ENCODE results near the gene TEF. TPM values are rescaled to one million over a fixed set of nuclear protein-coding genes. Genes with fewer than 3 reads are reported as not detected.

The TEF gene
- polyA plus RNA-seq, 1 experiment = 13.7 TPM

GRCh38 chr22:41364233-41364632 lies 17.5 kb upstream of the TEF start:
- TF ChIP-seq CTCF (IDR thresholded peaks at IDR 0.05; ENCODE audit: low read depth, low read length) = no peak
- ChIA-PET CTCF (no interaction called here), POLR2A (interaction anchor here (0.7 to 4.6 kb wide), 2 partner anchors 17 to 137 kb away, joined by 6 to 63 read pairs; partner anchors contain the start of gene TEF)
- Histone ChIP-seq H3K4me3 (ENCODE audit: low read depth, low read length) (no peak overlapping the region), H3K27me3 (ENCODE audit: control insufficient read depth, insufficient read depth, low read length) (no peaks in the 10 kb centered on the region), H3K9me3 (ENCODE audit: control insufficient read depth, insufficient read depth, low read length) (peaks cover 7% of the 10 kb centered on the region), H3K27ac (ENCODE audit: low read depth, low read length) (no peak overlapping the region)
- DNase-seq (ENCODE audit: low read depth, low spot score) = no peak

DNA sequence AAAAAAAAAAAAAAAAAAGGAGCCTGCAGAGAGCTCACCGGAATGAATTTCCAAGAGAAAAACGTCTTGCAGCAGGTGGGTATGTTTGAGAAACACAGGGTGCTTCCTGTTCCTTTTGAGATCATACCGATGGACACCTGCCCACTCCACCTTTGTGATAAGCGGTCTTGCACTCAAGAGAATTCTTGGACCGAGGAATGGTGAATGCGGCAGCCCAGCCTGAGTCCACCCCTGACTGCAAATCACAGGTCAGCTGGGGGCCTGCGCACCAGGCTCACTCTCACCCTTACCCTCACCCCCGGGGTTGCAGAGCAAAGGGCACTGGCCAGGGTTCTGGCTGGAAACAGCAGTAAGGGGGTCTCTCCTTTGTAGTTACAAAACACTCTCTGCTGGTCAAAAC lies 16.8 kb upstream of the TEF start:
- POLR2A ChIA-PET = interaction anchor here (0.5 to 4.6 kb wide), 4 partner anchors 16 to 450 kb away, joined by 5 to 63 read pairs (median 6); partner anchors contain the start of gene TEF
- Histone ChIP-seq H3K9me3 (ENCODE audit: control insufficient read depth, insufficient read depth, low read length) (peaks cover 7% of the 10 kb centered on the region), H3K27me3 (ENCODE audit: control insufficient read depth, insufficient read depth, low read length) (no peaks in the 10 kb centered on the region), H3K27ac (ENCODE audit: low read depth, low read length) (no peak overlapping the region), H3K4me3 (ENCODE audit: low read depth, low read length) (no peak overlapping the region)
- no peak for DNase-seq (ENCODE audit: low read depth, low spot score)
- TF ChIP-seq CTCF (IDR thresholded peaks at IDR 0.05; ENCODE audit: low read depth, low read length) = no peak
- CTCF ChIA-PET = interaction anchor here (1.0 to 1.2 kb wide), 2 partner anchors 150 to 153 kb away, joined by 3 to 5 read pairs; no protein-coding TSS in a partner anchor

DNA sequence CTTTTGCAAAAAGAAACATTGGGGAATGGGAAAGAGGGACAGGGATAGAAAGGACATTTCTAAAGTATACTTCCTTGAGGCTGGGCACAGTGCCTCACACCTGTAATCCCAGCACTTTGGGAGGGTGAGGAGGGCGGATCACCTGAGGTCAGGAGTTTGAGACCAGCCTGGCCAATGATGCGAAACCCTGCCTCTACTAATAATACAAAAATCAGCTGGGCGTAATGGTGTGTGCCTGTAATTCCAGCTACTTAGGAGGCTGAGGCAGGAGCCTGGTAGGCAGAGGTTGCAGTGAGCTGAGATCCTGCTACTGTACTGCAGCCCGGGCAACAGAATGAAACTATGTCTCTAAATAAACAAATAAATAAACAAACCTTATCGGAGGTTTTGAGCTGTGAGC lies 16.3 kb upstream of the TEF start:
- CTCF ChIA-PET = interaction anchor here (0.8 to 1.2 kb wide), 4 partner anchors 13 to 152 kb away, joined by 3 to 5 read pairs (median 3); no protein-coding TSS in a partner anchor
- H3K27me3 ChIP-seq (ENCODE audit: control insufficient read depth, insufficient read depth, low read length) = no peaks in the 10 kb centered on the region

DNA sequence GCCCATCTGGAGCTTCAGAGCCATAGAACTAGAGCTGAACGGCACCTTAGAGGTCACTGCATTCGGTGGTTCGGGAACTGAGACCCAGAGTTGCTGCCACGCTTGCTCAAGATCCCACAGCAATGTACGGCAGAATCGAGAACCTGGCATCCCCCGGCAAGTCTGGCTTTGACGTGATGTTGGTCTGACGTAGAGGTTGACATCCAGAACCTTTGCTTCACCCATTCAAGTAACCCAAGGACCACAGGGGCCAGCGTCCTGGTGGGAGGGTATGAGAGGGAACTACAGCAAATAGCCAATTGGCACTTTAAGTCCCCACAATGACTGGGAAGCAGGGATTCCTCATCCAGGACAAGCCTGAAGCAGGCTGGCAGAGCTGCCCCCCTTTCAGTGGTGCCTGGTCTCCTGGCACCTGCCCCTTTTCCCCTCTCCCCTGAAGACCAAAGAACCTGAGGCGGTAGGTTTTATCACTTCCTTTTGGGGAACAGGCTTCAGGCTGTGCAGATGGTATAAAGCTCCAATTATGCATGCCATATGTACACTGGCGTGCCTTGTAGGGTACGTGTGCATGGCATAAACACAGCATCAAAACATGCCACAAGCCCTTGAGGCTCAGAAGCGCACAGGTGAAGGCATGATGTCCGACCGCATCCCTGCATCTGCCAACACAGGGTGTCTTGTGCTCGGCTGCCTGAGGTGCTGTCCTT lies 15.3 kb upstream of the TEF start:
- H3K9me3 ChIP-seq (ENCODE audit: control insufficient read depth, insufficient read depth, low read length) = peaks cover 4% of the 10 kb centered on the region; the same call in 1 of the 2 replicates
- 0 out of 2 replicates have a peak overlapping the region, but pooled peaks have one; percentile 20 for H3K4me3 ChIP-seq (ENCODE audit: low read depth, low read length)
- TF ChIP-seq CTCF (IDR thresholded peaks at IDR 0.05; ENCODE audit: low read depth, low read length) = no peak
- ChIA-PET POLR2A (interaction anchor here (0.5 to 4.6 kb wide), 10 partner anchors 11 to 82 kb away, joined by 3 to 63 read pairs (median 4); partner anchors contain the start of genes TEF and ZC3H7B), CTCF (interaction anchor here (0.8 to 1.6 kb wide), 4 partner anchors 11 to 161 kb away, joined by 3 to 5 read pairs (median 3); partner anchors contain the start of gene TEF)
- no peaks in the 10 kb centered on the region for H3K27me3 ChIP-seq (ENCODE audit: control insufficient read depth, insufficient read depth, low read length)
- no peak overlapping the region for H3K27ac ChIP-seq (ENCODE audit: low read depth, low read length)
- DNase-seq (ENCODE audit: low read depth, low spot score) = no peak

More for the DNA sequence above, 16.3 kb upstream of the TEF start:
- POLR2A ChIA-PET = interaction anchor here (0.5 to 4.6 kb wide), 3 partner anchors 16 to 451 kb away, joined by 5 to 63 read pairs (median 5); partner anchors contain the start of gene TEF
- H3K4me3 ChIP-seq (ENCODE audit: low read depth, low read length) = no peak overlapping the region
- H3K9me3 ChIP-seq (ENCODE audit: control insufficient read depth, insufficient read depth, low read length) = peaks cover 7% of the 10 kb centered on the region
- no peak for TF ChIP-seq CTCF (IDR thresholded peaks at IDR 0.05; ENCODE audit: low read depth, low read length)
- H3K27ac ChIP-seq (ENCODE audit: low read depth, low read length) = no peak overlapping the region
- DNase-seq (ENCODE audit: low read depth, low spot score) = no peak
